Transverse colon (tissue), 4 donors: Measurements from ENCODE around the gene SLC38A1. TPM values are rescaled to one million over a fixed set of nuclear protein-coding genes. Genes with fewer than 3 reads are reported as not detected.

Experiments used
- DNase-seq: peaks from one replicate; pipeline ENCODE4 v3.0.0-alpha.2; 2019
- H3K27ac ChIP-seq, 4 donors: fragments of 200-600 bp; sonication (generic); 2 replicates each; pipeline ENCODE4 v1.5.1; 2016 to 2018; ENCODE audit warnings: inconsistent platforms in 4 of 4
- H3K27me3 ChIP-seq: fragments of 200-600 bp; sonication (generic); 2 replicates; pipeline ENCODE4 v1.5.1; 2017; ENCODE audit warnings: inconsistent platforms
- H3K36me3 ChIP-seq, 4 donors: fragments of 200-600 bp; sonication (generic); 2 replicates each; pipeline ENCODE4 v1.5.1; 2017 to 2019; ENCODE audit warnings: inconsistent platforms in 4 of 4
- H3K4me1 ChIP-seq, 4 donors: fragments of 200-600 bp; sonication (generic); 2 replicates each; pipeline ENCODE4 v1.5.1; 2017 to 2020; ENCODE audit warnings: inconsistent platforms in 4 of 4
- H3K4me3 ChIP-seq, 4 donors: fragments of 200-600 bp; sonication (generic); 1 replicate in 1 of 4; 2 replicates in 3 of 4; pipeline versions ENCODE4 v1.5.1 to v1.6.1; 2017 to 2019; ENCODE audit warnings: inconsistent platforms in 4 of 4
- H3K9me3 ChIP-seq, 2 donors: fragments of 200-600 bp; sonication (generic); 2 replicates each; pipeline ENCODE4 v1.5.1; 2017 to 2019; ENCODE audit warnings: inconsistent platforms in 2 of 2
- CTCF ChIP-seq, 5 experiments: fragments of 200-600 bp in 3 of 5; fragments of 450-650 bp in 2 of 5; sonication (generic) in 3 of 5; IDR thresholded peaks; 1 replicate in 2 of 5; 2 replicates in 3 of 5; pipeline ENCODE4 v1.5.1; 2016 to 2017; ENCODE audit warnings: antibody characterized with exemption in 5 of 5, inconsistent platforms in 3 of 5, mild to moderate bottlenecking in 2 of 5, moderate library complexity in 1 of 5
- EP300 ChIP-seq: sonication (generic); formaldehyde crosslinking; IDR thresholded peaks from one replicate; pipeline ENCODE4 v1.6.1; 2017; ENCODE audit warnings: antibody characterized with exemption, low read depth
- POLR2A ChIP-seq: fragments of 450-650 bp; IDR thresholded peaks from one replicate; pipeline ENCODE4 v1.6.1; 2016; ENCODE audit warnings: antibody characterized with exemption, mild to moderate bottlenecking, moderate library complexity
- POLR2AphosphoS5 ChIP-seq, 3 donors: sonication (generic); formaldehyde crosslinking; IDR thresholded peaks; one replicate each; pipeline ENCODE4 v1.6.1; 2016; ENCODE audit warnings: antibody characterized with exemption in 3 of 3
- WGBS, 2 donors: methylation state at CpG; one replicate each; pipeline ENCODE4 v1.1.5; 2018; ENCODE audit warnings: low coverage in 1 of 2; 5-methylcytosine and 5-hydroxymethylcytosine counted together
- in situ Hi-C, 4 donors: fragments of 200-750 bp; cut with MboI; loops; one replicate each; pipeline versions ENCODE4 v1.15.0 to v1.15.1; 2017; ENCODE audit warnings: low sequenced_read_pairs in 3 of 4, low pct_ligation_motif_present in 1 of 4, low pct_unique_long_range_greater_than_20kb in 1 of 4
- intact Hi-C: fragments of 100-400 bp; cut with DNase I; formaldehyde crosslinking; loops from one replicate; pipeline ENCODE4 v1.15.1; 2023; ENCODE audit warnings: low total_unique reads
- total RNA-seq, 4 donors: library from RNA; depleted of rRNA; stranded (reverse); fragments of >200 nt; gene quantifications; one replicate each; pipeline ENCODE4 v1.1.0, GENCODE V29; 2016

Gene SLC38A1
- total RNA-seq, 4 donors from 2014 or later = 36.8 to 139 (median 117) TPM

- intact Hi-C loops (no loop called here), in situ Hi-C loops (loop anchor here in 1 of 4 donors (10.0 kb wide), 1 partner anchor 50 kb away; the partner anchor contains the start of gene SLC38A1)
- peak; percentile 66 for DNase-seq
These were observed 54.0 kb downstream of the SLC38A1 start for GRCh38 chr12:46214668-46215436.

GRCh38 chr12:46212108-46212982 lies 56.5 kb downstream of the SLC38A1 start:
- WGBS, 2 donors = 76 to 87% methylated on average over 3 to 4 of the region's 4 CpGs
- no peak for DNase-seq
- in situ Hi-C loops (loop anchor here in 1 of 4 donors (10.0 kb wide), 1 partner anchor 52 kb away; the partner anchor contains the start of gene SLC38A1), intact Hi-C loops (no loop called here)
- Histone ChIP-seq H3K36me3 (no peaks in the 10 kb centered on the region), H3K4me3 (no peak overlapping the region), H3K27me3 (no peaks in the 10 kb centered on the region), H3K27ac (peak overlapping the region in 3 of 4 donors; percentile 2 to 40 (median 4)), H3K4me1 (peaks cover 8 to 56% (median 24%) of the 10 kb centered on the region in 4 donors), H3K9me3 (no peaks in the 10 kb centered on the region)
- no peak for TF ChIP-seq CTCF (IDR thresholded peaks at IDR 0.05)
- TF ChIP-seq POLR2A = no peak
- no peak for TF ChIP-seq EP300
- TF ChIP-seq POLR2AphosphoS5 (IDR thresholded peaks at IDR 0.05) = no peak

More at GRCh38 chr12:46214668-46215436, 54.0 kb downstream of the SLC38A1 start:
- peaks cover 5 to 59% (median 26%) of the 10 kb centered on the region in 4 donors for H3K4me1 ChIP-seq
- H3K27ac ChIP-seq = peak overlapping the region; percentile 52 to 68 (median 62)
- no peaks in the 10 kb centered on the region for H3K27me3 ChIP-seq
- 46 to 76% methylated on average over 5 to 7 of the region's 7 CpGs for WGBS, 2 donors
- no peaks in the 10 kb centered on the region for H3K36me3 ChIP-seq
- H3K4me3 ChIP-seq = no peak overlapping the region
- no peaks in the 10 kb centered on the region for H3K9me3 ChIP-seq
- TF ChIP-seq EP300 (no peak), POLR2AphosphoS5 (IDR thresholded peaks at IDR 0.05) (peak in 2 of 3 donors; percentile 17 to 45), POLR2A (peak; percentile 9)

GRCh38 chr12:46210873-46211439 lies 57.9 kb downstream of the SLC38A1 start:
- Histone ChIP-seq H3K27ac (peak overlapping the region; percentile 34 to 68 (median 44)), H3K9me3 (no peaks in the 10 kb centered on the region), H3K27me3 (no peaks in the 10 kb centered on the region), H3K36me3 (no peaks in the 10 kb centered on the region), H3K4me1 (peaks cover 8 to 43% (median 18%) of the 10 kb centered on the region in 4 donors), H3K4me3 (no peak overlapping the region)
- no peak for DNase-seq
- no peak for TF ChIP-seq POLR2AphosphoS5 (IDR thresholded peaks at IDR 0.05)
- no peak for TF ChIP-seq CTCF (IDR thresholded peaks at IDR 0.05)
- TF ChIP-seq POLR2A = no peak
- no peak for TF ChIP-seq EP300
- intact Hi-C loops = no loop called here
- 64 to 73% methylated on average over 4 to 6 of the region's 6 CpGs for WGBS, 2 donors
- in situ Hi-C loops = loop anchor here in 1 of 4 donors (10.0 kb wide), 1 partner anchor 54 kb away; the partner anchor contains the start of gene SLC38A1

- TF ChIP-seq POLR2AphosphoS5 (IDR thresholded peaks at IDR 0.05) = no peak
- TF ChIP-seq CTCF (IDR thresholded peaks at IDR 0.05) = no peak
- no peak for TF ChIP-seq EP300
- TF ChIP-seq POLR2A = no peak
- Histone ChIP-seq H3K27ac (peak overlapping the region; percentile 43 to 68 (median 52)), H3K4me1 (peaks cover 8 to 36% (median 18%) of the 10 kb centered on the region in 4 donors), H3K36me3 (peaks cover 0 to 8% (median 3%) of the 10 kb centered on the region in 4 donors), H3K4me3 (no peak overlapping the region), H3K27me3 (no peaks in the 10 kb centered on the region), H3K9me3 (no peaks in the 10 kb centered on the region)
- in situ Hi-C loops (loop anchor here in 1 of 4 donors (10.0 kb wide), 1 partner anchor 55 kb away; the partner anchor contains the start of gene SLC38A1), intact Hi-C loops (loop anchor here (2.0 kb wide), 1 partner anchor 59 kb away; the partner anchor contains the start of gene SLC38A1)
- DNase-seq = peak; percentile 59
- 56 to 96% methylated on average over 3 to 12 of the region's 12 CpGs for WGBS, 2 donors
These were observed 58.6 kb downstream of the SLC38A1 start for GRCh38 chr12:46209914-46210872.
